Measurements from ENCODE around the gene TAF4B. TPM values are rescaled to one million over a fixed set of nuclear protein-coding genes. Genes with fewer than 3 reads are reported as not detected.

TAF4B gene
- total RNA-seq, 2 donors from 2014 or later: 2.5 to 2.7 TPM

DNA sequence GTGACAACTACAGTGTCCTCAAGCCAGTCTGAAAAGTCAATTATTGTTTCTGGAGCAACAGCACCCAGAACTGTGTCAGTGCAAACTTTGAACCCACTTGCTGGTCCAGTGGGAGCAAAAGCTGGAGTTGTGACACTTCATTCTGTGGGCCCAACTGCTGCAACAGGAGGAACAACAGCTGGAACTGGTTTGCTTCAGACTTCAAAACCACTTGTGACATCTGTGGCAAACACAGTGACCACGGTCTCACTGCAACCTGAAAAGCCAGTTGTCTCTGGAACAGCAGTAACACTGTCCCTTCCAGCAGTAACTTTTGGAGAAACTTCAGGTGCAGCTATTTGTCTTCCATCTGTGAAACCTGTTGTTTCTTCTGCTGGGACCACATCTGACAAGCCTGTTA lies 59.8 kb downstream of the TAF4B start:
- Histone ChIP-seq H3K4me3 (no peak overlapping the region), H3K9me3 (no peaks in the 10 kb centered on the region), H3K36me3 (no peaks in the 10 kb centered on the region), H3K27ac (no peak overlapping the region), H3K27me3 (no peaks in the 10 kb centered on the region), H3K4me1 (no peaks in the 10 kb centered on the region), H3K9ac (ENCODE audit: low read depth in 2 of 2, low read length in 2 of 2) (no peak overlapping the region)
- intact Hi-C loops (cut with DNase I): no loop called here
- DNase-seq: no peak
- TF ChIP-seq, protein P1, sequence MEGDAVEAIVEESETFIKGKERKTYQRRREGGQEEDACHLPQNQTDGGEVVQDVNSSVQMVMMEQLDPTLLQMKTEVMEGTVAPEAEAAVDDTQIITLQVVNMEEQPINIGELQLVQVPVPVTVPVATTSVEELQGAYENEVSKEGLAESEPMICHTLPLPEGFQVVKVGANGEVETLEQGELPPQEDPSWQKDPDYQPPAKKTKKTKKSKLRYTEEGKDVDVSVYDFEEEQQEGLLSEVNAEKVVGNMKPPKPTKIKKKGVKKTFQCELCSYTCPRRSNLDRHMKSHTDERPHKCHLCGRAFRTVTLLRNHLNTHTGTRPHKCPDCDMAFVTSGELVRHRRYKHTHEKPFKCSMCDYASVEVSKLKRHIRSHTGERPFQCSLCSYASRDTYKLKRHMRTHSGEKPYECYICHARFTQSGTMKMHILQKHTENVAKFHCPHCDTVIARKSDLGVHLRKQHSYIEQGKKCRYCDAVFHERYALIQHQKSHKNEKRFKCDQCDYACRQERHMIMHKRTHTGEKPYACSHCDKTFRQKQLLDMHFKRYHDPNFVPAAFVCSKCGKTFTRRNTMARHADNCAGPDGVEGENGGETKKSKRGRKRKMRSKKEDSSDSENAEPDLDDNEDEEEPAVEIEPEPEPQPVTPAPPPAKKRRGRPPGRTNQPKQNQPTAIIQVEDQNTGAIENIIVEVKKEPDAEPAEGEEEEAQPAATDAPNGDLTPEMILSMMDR (IDR thresholded peaks at IDR 0.05): no peak

DNA sequence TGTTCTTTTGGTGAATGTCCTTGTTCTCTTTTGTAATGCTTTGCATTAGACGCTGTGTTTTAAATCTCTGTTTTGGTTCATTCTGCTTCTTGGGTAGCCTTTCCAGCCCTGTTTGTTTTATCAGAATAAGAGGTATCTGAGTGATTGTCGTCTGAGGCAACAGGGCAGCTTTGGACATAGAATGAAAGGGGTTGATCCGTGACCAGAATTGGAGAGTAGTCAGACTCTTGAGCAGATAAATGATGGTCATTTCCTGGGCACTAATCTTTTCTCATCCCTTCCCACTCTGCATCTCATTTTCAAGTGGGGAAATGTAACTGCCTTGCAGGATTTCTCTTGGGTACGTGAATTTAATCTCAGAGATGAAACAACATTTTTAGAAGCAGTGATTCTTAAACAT lies 61.4 kb downstream of the TAF4B start:
- no peak overlapping the region for H3K4me3 ChIP-seq
- no peaks in the 10 kb centered on the region for H3K36me3 ChIP-seq
- TF ChIP-seq, protein P1 (IDR thresholded peaks at IDR 0.05): no peak
- H3K27me3 ChIP-seq: no peaks in the 10 kb centered on the region
- no peak overlapping the region for H3K9ac ChIP-seq (ENCODE audit: low read depth in 2 of 2, low read length in 2 of 2)
- H3K27ac ChIP-seq: no peak overlapping the region
- H3K9me3 ChIP-seq: no peaks in the 10 kb centered on the region
- H3K4me1 ChIP-seq: no peaks in the 10 kb centered on the region
- intact Hi-C loops (cut with DNase I): no loop called here
- DNase-seq: no peak

DNA sequence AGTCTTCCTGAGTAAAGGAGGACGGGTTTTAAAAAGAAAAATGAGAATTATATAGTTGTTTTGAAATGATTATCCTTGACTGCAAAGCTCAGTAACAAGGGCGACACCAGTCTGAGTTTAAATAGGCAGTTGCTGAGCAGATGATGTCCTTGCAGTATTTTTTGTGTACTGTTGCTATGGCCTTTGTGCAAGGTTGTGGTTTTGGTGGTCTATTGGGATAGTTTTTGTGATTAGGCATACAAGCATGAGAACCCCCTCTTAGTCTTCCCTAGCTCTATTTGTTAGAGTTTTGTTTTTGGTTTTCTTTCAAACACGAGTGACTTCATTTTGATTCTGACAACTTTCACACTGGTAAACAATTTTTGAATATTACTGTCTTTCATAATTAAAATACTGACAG lies 64.1 kb downstream of the TAF4B start:
- Histone ChIP-seq H3K9me3 (no peaks in the 10 kb centered on the region), H3K4me3 (no peak overlapping the region), H3K36me3 (no peaks in the 10 kb centered on the region), H3K4me1 (no peaks in the 10 kb centered on the region), H3K27ac (no peak overlapping the region), H3K27me3 (no peaks in the 10 kb centered on the region), H3K9ac (ENCODE audit: low read depth in 2 of 2, low read length in 2 of 2) (no peak overlapping the region)
- intact Hi-C loops (cut with DNase I): no loop called here
- no peak for DNase-seq
- TF ChIP-seq, protein P1 (IDR thresholded peaks at IDR 0.05): no peak

DNA sequence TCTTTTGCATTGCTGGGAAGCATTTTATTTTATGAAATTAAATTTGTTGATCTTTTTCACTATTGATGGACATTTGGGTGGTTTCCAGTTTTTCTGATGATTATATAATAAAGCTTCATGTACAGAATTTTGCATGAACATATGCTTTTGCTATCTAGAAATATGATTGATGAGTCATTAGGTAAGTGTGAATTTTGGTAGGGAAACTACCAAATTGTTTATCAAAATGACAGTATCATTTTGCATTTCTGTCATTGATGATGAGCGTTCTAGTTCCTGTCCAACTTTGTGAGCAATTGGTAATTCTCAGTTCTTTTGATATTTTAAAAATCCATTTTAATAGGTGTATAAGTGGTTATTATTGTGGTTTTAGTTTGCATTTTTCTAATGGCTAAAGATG lies 67.7 kb downstream of the TAF4B start:
- no peak overlapping the region for H3K27ac ChIP-seq
- intact Hi-C loops (cut with DNase I): no loop called here

DNA sequence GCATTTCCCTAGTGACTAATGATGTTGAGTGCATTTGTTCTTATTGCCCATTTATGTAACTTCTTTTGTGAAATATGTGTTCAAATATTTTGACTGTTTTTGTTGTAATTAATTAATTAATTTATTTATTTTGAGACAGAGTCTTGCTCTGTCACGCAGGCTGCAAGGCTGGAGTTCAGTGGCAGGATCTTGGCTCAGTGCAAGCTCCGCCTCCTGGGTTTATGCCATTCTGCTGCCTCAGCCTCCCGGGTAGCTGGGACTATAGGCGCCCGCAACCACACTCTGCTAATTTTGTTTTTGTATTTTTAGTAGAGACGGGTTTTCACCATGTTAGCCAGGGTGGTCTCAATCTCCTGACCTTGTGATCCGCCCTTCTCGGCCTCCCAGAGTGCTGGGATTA lies 71.9 kb downstream of the TAF4B start:
- no peak overlapping the region for H3K27ac ChIP-seq
- intact Hi-C loops (cut with DNase I): no loop called here

More for the DNA sequence above, 67.7 kb downstream of the TAF4B start:
- H3K4me1 ChIP-seq: no peaks in the 10 kb centered on the region
- H3K9ac ChIP-seq (ENCODE audit: low read depth in 2 of 2, low read length in 2 of 2): no peak overlapping the region
- H3K9me3 ChIP-seq: no peaks in the 10 kb centered on the region
- H3K4me3 ChIP-seq: no peak overlapping the region
- H3K36me3 ChIP-seq: no peaks in the 10 kb centered on the region
- DNase-seq: no peak
- H3K27me3 ChIP-seq: no peaks in the 10 kb centered on the region
- TF ChIP-seq, protein P1 (IDR thresholded peaks at IDR 0.05): no peak

More for the DNA sequence above, 71.9 kb downstream of the TAF4B start:
- TF ChIP-seq, protein P1 (IDR thresholded peaks at IDR 0.05): no peak
- no peak overlapping the region for H3K4me3 ChIP-seq
- no peaks in the 10 kb centered on the region for H3K4me1 ChIP-seq
- no peaks in the 10 kb centered on the region for H3K9me3 ChIP-seq
- DNase-seq: no peak
- H3K9ac ChIP-seq (ENCODE audit: low read depth in 2 of 2, low read length in 2 of 2): no peak overlapping the region
- H3K36me3 ChIP-seq: no peaks in the 10 kb centered on the region
- H3K27me3 ChIP-seq: no peaks in the 10 kb centered on the region
